Right lobe of liver (tissue), 6 donors: ENCODE data around the gene INSIG1. TPM values are rescaled to one million over a fixed set of nuclear protein-coding genes. Genes with fewer than 3 reads are reported as not detected.
A peak's percentile ranks its signal among the peaks of the same experiment; 100 is the strongest.

ENCODE experiments used
- ATAC-seq, 4 donors: fragments of 200-7000 bp; cut with Tn5 transposase; one replicate each; pipeline ENCODE4 v1.9.1; 2020; ENCODE audit warnings: mild to moderate bottlenecking in 4 of 4, moderate library complexity in 4 of 4
- DNase-seq, 3 donors: peaks; one replicate each; pipeline ENCODE4 v3.0.0-alpha.2; 2020
- H3K27ac ChIP-seq, 3 donors: fragments of 200-600 bp; one replicate each; pipeline ENCODE4 v1.8.0; 2022
- H3K27me3 ChIP-seq, 2 donors: fragments of 200-600 bp; one replicate each; pipeline ENCODE4 v1.8.0; 2022
- H3K36me3 ChIP-seq, 4 donors: fragments of 200-600 bp; sonication (generic) in 1 of 4; one replicate each; pipeline versions ENCODE4 v1.5.1 to v1.8.0; 2017 to 2022; ENCODE audit warnings: control low read depth in 1 of 4
- H3K4me1 ChIP-seq, 4 donors: fragments of 200-600 bp; sonication (generic) in 1 of 4; one replicate each; pipeline versions ENCODE4 v1.5.1 to v1.8.0; 2017 to 2022; ENCODE audit warnings: control low read depth in 1 of 4
- H3K4me3 ChIP-seq, 3 donors: fragments of 200-600 bp; one replicate each; pipeline ENCODE4 v1.8.0; 2022
- H3K9me3 ChIP-seq, 4 donors: fragments of 200-600 bp; sonication (generic) in 1 of 4; one replicate each; pipeline versions ENCODE4 v1.5.1 to v1.8.0; 2017 to 2022; ENCODE audit warnings: control low read depth in 1 of 4
- POLR2A ChIP-seq: fragments of 450-650 bp; IDR thresholded peaks from one replicate; pipeline ENCODE4 v1.6.1; 2017; ENCODE audit warnings: antibody characterized with exemption, mild to moderate bottlenecking
- WGBS: methylation state at CpG from one replicate; pipeline ENCODE4 v1.1.6; 2018; ENCODE audit warnings: low coverage, low lambda C conversion rate; ENCODE audit not compliant: insufficient coverage; ENCODE audit errors: missing lambda C conversion rate; 5-methylcytosine and 5-hydroxymethylcytosine counted together
- intact Hi-C, 2 donors: fragments of 100-400 bp; cut with DNase I; formaldehyde crosslinking; loops; one replicate each; pipeline versions ENCODE4 v1.11.2 to v1.14.1; 2022
- total RNA-seq, 6 experiments: library from RNA; depleted of rRNA in 2 of 6; stranded (reverse); fragments of >200 nt in 2 of 6; fragmentation: NEBNext Ultra II Directional in 3 of 6; extraction: Animal tissue kit (Norgen Biotek cat#: 25700) in 3 of 6; gene quantifications; one replicate each; pipeline versions ENCODE4 v1.1.0 to v1.2.4, GENCODE V29; 2016 to 2023
- TF ChIP-seq, protein P1 (sequence below), 4 donors: fragments of 200-600 bp in 3 of 4; fragments of 450-650 bp in 1 of 4; IDR thresholded peaks; one replicate each; pipeline versions ENCODE4 v1.5.1 to v1.8.0; 2016 to 2022; ENCODE audit warnings: antibody characterized with exemption in 4 of 4, mild to moderate bottlenecking in 2 of 4
- donor health status: DM: no; HTN: yes; CAD: no.
- donor health status: DM: no; HTN: no; CAD: no.
- donor health status: DM: no; HTN: no; CAD: no.
- donor health status: DM: no; HTN: yes; CAD: no.
- donor health status: DM: no; HTN: yes; CAD: no.

INSIG1 gene
- total RNA-seq, 6 experiments from 2014 or later = 130 to 625 (median 205) TPM

- Histone ChIP-seq H3K9me3 (no peaks in the 10 kb centered on the region), H3K4me1 (peaks cover 0 to 26% (median 4%) of the 10 kb centered on the region in 4 donors), H3K27ac (peak overlapping the region in 1 of 3 donors; percentile 76), H3K36me3 (no peaks in the 10 kb centered on the region), H3K4me3 (no peak overlapping the region), H3K27me3 (no peaks in the 10 kb centered on the region)
- TF ChIP-seq, protein P1, sequence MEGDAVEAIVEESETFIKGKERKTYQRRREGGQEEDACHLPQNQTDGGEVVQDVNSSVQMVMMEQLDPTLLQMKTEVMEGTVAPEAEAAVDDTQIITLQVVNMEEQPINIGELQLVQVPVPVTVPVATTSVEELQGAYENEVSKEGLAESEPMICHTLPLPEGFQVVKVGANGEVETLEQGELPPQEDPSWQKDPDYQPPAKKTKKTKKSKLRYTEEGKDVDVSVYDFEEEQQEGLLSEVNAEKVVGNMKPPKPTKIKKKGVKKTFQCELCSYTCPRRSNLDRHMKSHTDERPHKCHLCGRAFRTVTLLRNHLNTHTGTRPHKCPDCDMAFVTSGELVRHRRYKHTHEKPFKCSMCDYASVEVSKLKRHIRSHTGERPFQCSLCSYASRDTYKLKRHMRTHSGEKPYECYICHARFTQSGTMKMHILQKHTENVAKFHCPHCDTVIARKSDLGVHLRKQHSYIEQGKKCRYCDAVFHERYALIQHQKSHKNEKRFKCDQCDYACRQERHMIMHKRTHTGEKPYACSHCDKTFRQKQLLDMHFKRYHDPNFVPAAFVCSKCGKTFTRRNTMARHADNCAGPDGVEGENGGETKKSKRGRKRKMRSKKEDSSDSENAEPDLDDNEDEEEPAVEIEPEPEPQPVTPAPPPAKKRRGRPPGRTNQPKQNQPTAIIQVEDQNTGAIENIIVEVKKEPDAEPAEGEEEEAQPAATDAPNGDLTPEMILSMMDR (IDR thresholded peaks at IDR 0.05) = no peak
- no peak for TF ChIP-seq POLR2A
- WGBS = 64% methylated on average over 5 of the region's 18 CpGs
- ATAC-seq (no peak), DNase-seq (no peak)
- intact Hi-C loops = no loop called here
These were observed 41.5 kb upstream of the INSIG1 start for GRCh38 chr7:155256081-155256760.

DNA sequence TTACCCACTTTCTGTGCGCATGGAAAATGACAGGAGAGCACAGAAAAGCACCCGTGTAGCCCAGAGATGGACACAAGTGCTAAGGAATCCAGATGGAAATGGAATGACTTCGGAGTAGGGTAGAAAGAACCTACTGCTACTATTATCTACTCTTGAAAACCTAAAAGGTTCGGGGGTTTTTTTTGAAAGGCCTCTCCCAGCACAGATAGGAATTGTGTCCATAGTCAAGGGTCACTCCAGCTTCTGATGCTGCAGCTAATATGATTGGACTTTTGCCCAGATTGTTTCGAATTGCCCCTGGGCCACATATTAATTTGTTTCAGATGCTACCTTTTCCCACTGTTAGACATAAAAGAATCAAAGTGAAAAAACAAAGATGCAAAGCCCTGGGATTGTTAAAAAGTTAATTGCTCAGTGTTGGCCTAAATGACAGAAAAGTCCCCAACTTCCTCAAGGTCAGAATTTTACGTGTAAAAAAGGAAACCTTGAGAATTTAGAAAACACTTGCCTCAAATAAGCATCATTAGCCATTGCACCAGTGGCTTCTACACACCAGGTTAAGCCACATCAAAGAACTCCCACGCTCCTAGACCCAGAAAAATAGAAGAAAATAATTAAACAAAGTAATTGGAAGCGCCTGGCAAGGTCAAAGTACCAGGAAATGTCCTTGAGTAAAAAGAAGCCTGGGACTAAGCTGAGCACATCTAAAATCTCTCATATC, 40.8 kb upstream of the INSIG1 start:
- H3K27ac ChIP-seq = peak overlapping the region; percentile 76 to 80 (median 77)
- H3K27me3 ChIP-seq = no peaks in the 10 kb centered on the region
- intact Hi-C loops = no loop called here
- H3K9me3 ChIP-seq = no peaks in the 10 kb centered on the region
- DNase-seq (no peak), ATAC-seq (no peak)
- whole genome bisulfite sequencing = 32% methylated on average over 6 of the region's 8 CpGs
- no peak overlapping the region for H3K4me3 ChIP-seq
- TF ChIP-seq POLR2A = no peak
- TF ChIP-seq, protein P1 (IDR thresholded peaks at IDR 0.05) = no peak
- peaks cover 0 to 25% (median 4%) of the 10 kb centered on the region in 4 donors for H3K4me1 ChIP-seq
- no peaks in the 10 kb centered on the region for H3K36me3 ChIP-seq

- H3K4me3 ChIP-seq = peak overlapping the region in 2 of 3 donors; percentile 0 to 9
- no peaks in the 10 kb centered on the region for H3K27me3 ChIP-seq
- peaks cover 0 to 25% (median 4%) of the 10 kb centered on the region in 4 donors for H3K4me1 ChIP-seq
- H3K9me3 ChIP-seq = no peaks in the 10 kb centered on the region
- TF ChIP-seq POLR2A = no peak
- TF ChIP-seq, protein P1 (IDR thresholded peaks at IDR 0.05) = no peak
- DNase-seq (peak in 2 of 3 donors; percentile 76), ATAC-seq (peak; percentile 24 to 39 (median 29))
- intact Hi-C loops = no loop called here
- WGBS = 68% methylated on average over 11 of the region's 30 CpGs
- peak overlapping the region; percentile 76 to 80 (median 77) for H3K27ac ChIP-seq
- no peaks in the 10 kb centered on the region for H3K36me3 ChIP-seq
These were observed 40.0 kb upstream of the INSIG1 start for GRCh38 chr7:155257482-155258225.

GRCh38 chr7:155258226-155258560, 39.5 kb upstream of the INSIG1 start:
- no peaks in the 10 kb centered on the region for H3K9me3 ChIP-seq

More at GRCh38 chr7:155258226-155258560, 39.5 kb upstream of the INSIG1 start:
- Histone ChIP-seq H3K4me1 (peaks cover 0 to 25% (median 4%) of the 10 kb centered on the region in 4 donors), H3K4me3 (no peak overlapping the region), H3K27ac (peak overlapping the region; percentile 76 to 80 (median 77)), H3K27me3 (no peaks in the 10 kb centered on the region), H3K36me3 (no peaks in the 10 kb centered on the region)
- DNase-seq (no peak), ATAC-seq (peak in 1 of 4 donors; percentile 47)
- intact Hi-C loops = no loop called here
- 33% methylated on average over 1 of the region's 3 CpGs for WGBS
- TF ChIP-seq POLR2A = no peak
- TF ChIP-seq, protein P1 (IDR thresholded peaks at IDR 0.05) = no peak
